Effector memory CD8-positive, alpha-beta T cell (primary cell): ENCODE results near the gene MTHFD2L.
"Not testable (repeated sequence)": the region's sequence is repeated elsewhere in the genome, so short reads cannot be mapped to it uniquely, and the experiment has no call there.

Source experiments
- ATAC-seq: fragments of 150-1000 bp; cut with Tn5 transposase; replicated peaks from 2 replicates; pipeline ENCODE4 v1.10.0; 2021; ENCODE audit warnings: mild to moderate bottlenecking, moderate library complexity
- DNase-seq, 3 experiments: peaks; one replicate each; pipeline ENCODE4 v3.0.0; 2021
- H3K27ac Mint-ChIP-seq, 2 donors: one replicate each; pipeline ENCODE4 v1.8.0; 2022; ENCODE audit warnings: mild to moderate bottlenecking in 2 of 2, mixed read lengths in 2 of 2, moderate library complexity in 2 of 2
- H3K27me3 Mint-ChIP-seq, 2 donors: one replicate each; pipeline ENCODE4 v1.8.0; 2022; ENCODE audit warnings: mixed read lengths in 2 of 2
- H3K36me3 Mint-ChIP-seq: one replicate; pipeline ENCODE4 v1.8.0; 2022; ENCODE audit warnings: mild to moderate bottlenecking, moderate library complexity, mixed read lengths; ENCODE audit not compliant: insufficient read depth
- H3K4me1 Mint-ChIP-seq, 2 donors: one replicate each; pipeline ENCODE4 v1.8.0; 2022; ENCODE audit warnings: low read depth in 2 of 2, mixed read lengths in 2 of 2
- H3K4me3 Mint-ChIP-seq, 2 donors: one replicate each; pipeline ENCODE4 v1.8.0; 2022; ENCODE audit warnings: mild to moderate bottlenecking in 2 of 2, mixed read lengths in 2 of 2, moderate library complexity in 2 of 2
- H3K9me3 Mint-ChIP-seq, 2 donors: one replicate each; pipeline ENCODE4 v1.8.0; 2022; ENCODE audit warnings: mixed read lengths in 2 of 2

Gene MTHFD2L

DNA sequence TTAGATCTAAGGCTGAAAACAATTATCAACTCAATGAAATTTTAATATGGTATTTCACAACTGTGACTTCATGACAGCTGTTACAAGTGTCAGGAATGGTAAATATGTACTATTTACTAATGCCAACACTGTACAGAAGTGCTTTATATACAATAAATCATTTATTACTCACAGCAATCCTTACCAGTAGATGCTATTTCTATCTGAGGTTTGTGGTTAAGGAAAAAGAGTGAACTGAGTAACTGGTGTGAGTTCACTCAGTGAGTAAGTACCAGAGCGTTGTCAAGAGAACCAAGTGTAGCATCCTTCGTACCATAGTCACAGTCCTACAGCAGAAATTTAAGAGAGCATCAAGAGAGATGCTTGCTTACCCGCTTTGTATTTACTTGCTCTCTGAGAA is 23.3 kb downstream of the MTHFD2L start:
- Mint-ChIP-seq H3K36me3 (no peaks in the 10 kb centered on the region), H3K4me1 (no peaks in the 10 kb centered on the region), H3K9me3 (no peaks in the 10 kb centered on the region), H3K27me3 (no peaks in the 10 kb centered on the region), H3K27ac (no peak overlapping the region), H3K4me3 (no peak overlapping the region)
- no peak for DNase-seq
- ATAC-seq = no peak

DNA sequence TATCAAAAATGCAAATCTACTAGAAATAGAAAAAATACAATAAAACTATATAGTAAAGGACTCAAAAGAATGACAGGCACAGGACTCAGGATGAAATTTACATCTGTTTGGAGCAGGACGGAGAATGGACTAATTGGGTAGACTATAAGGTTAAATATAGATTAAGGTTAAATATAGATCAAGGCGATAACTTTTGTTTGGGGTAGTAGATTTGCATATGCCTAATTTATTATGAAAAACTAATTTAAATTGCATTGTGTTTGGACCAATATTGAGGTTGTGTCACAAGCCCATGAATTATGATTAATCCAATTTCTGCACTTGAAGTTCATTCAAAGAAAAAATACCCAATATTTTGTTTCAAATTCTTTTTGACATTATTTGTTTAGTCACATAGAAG is 31.0 kb downstream of the MTHFD2L start:
- Mint-ChIP-seq H3K4me1 (no peaks in the 10 kb centered on the region), H3K27me3 (no peaks in the 10 kb centered on the region), H3K4me3 (no peak overlapping the region), H3K9me3 (no peaks in the 10 kb centered on the region), H3K27ac (no peak overlapping the region), H3K36me3 (no peaks in the 10 kb centered on the region)
- ATAC-seq (no peak), DNase-seq (no peak)

DNA sequence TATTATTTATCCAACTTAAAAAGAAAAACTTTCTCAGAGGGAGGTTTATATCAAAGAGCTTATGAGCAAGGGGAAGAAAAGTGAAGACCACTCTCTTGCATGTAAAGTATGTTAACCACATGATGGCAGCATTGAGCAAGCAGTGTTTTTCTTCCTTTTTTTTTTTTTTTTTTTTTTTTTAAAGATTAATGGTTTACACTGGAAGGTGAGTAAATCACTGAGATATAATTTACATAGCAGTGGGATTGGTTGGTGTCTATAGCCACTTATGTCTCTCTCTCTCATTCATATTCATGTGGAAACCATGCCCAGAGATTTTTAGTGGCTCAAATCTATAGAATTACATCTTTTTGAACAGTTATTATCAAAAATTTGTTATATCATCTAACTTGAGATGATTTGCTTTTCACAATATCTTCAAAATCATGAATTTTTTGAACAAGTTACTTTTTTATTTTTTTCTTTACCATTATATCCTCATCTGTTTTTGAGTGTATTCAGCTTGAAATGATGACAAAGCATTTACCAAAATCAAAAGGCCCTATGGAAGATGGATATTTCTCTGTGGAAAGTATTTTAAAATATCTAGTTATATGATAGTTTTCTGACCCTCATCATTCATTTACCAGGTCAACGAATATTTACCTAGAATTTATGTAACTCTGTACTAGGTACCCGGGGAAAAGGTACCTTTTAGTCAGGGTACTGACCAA is 31.6 kb downstream of the MTHFD2L start:
- ATAC-seq = peak; percentile 41
- H3K4me3 Mint-ChIP-seq = no peak overlapping the region
- no peaks in the 10 kb centered on the region for H3K27me3 Mint-ChIP-seq
- H3K36me3 Mint-ChIP-seq = no peaks in the 10 kb centered on the region
- no peaks in the 10 kb centered on the region for H3K9me3 Mint-ChIP-seq
- no peak overlapping the region for H3K27ac Mint-ChIP-seq
- H3K4me1 Mint-ChIP-seq = no peaks in the 10 kb centered on the region
- DNase-seq = no peak

DNA sequence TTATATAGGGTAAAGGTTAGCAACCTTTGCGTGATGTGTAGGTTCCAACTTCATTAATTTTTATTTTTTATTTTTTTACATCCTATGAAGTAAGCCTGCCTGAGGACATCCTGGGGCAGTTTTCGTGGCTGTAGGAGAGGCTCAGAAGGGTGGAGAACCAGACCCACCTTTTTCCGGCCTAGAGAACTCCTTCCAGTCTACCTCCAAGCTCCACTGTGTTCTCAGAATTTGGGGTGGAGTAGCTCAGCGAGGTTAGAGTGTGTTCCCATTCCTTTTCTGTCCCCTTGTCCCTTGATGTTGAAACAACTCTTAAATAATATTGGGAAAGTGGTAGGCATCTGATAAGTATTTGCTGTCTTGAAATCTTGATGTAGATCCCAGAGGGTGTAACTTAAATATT is 32.4 kb downstream of the MTHFD2L start:
- DNase-seq (no peak), ATAC-seq (no peak)
- no peak overlapping the region for H3K27ac Mint-ChIP-seq
- no peaks in the 10 kb centered on the region for H3K36me3 Mint-ChIP-seq
- no peaks in the 10 kb centered on the region for H3K4me1 Mint-ChIP-seq
- no peak overlapping the region for H3K4me3 Mint-ChIP-seq
- no peaks in the 10 kb centered on the region for H3K27me3 Mint-ChIP-seq
- no peaks in the 10 kb centered on the region for H3K9me3 Mint-ChIP-seq

DNA sequence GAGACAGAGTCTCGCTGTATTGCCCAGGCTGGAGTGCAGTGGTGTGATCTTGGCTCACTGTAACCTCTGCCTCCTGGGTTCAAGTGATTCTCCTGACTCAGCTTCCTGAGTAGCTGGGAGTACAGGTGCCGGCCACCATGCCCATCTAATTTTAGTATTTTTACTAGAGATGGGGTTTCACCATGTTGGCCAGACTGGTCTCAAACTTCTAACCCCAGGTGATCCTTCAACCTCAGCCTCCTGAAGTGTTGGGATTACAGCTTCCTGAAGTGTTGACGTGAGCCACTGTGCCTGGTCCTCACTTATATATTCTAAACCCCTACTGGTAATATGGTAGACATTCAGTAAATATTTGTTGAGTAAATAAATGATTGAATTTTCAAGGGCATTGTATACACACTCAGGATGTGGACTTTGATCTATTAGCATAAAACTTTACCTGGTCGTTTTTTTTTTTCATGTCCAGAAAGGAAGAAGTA is 33.0 kb downstream of the MTHFD2L start:
- H3K27ac Mint-ChIP-seq = no peak overlapping the region
- no peaks in the 10 kb centered on the region for H3K36me3 Mint-ChIP-seq
- ATAC-seq (no peak), DNase-seq (no peak)
- no peaks in the 10 kb centered on the region for H3K27me3 Mint-ChIP-seq
- no peaks in the 10 kb centered on the region for H3K9me3 Mint-ChIP-seq
- H3K4me1 Mint-ChIP-seq = no peaks in the 10 kb centered on the region
- H3K4me3 Mint-ChIP-seq = no peak overlapping the region

DNA sequence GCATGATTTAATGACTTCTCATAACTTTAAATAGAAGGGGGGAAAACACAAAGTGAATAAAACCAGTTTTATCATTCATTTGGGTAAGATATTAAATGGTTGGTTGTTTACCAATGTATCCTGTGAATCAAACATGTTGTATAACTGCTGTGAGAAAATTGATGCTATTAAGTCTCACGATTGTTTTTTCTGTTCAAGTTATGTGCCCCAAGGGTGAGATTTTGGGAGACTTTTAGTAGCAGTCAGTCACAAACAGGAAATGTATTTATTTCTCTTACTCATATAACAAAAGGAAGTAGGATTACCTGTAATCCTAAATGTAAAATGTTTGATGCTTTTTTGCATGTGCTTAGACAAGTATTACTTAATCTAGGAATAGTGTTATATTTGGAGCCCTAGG is 39.2 kb downstream of the MTHFD2L start:
- DNase-seq = no peak
- no peak for ATAC-seq
- no peaks in the 10 kb centered on the region for H3K9me3 Mint-ChIP-seq

DNA sequence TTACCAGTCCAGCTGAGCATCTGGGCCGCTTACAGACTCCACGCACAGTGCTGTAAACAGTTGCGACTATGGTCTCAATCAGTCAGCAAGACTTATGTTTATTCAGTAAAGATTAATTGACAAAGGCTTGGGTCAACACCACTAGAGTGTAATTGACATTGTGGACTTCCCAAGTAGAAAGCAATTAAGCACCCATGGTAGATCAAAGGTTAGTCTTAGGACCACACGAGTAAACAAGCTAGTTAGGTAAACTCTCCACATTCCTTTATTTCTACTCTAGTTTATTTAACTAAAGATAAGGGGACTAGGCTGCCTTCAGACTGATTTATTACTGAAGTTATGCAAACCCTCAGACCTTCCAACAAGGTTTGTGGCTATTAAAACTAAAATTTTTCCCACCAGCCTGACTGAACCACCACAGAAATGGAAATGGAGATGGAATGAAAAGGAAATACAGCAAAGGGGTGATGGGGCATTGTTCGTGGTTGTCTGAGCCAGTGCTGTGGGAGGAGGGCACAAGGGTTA is 44.2 kb downstream of the MTHFD2L start:
- no peak overlapping the region for H3K4me3 Mint-ChIP-seq

More for the DNA sequence above, 39.2 kb downstream of the MTHFD2L start:
- Mint-ChIP-seq H3K27ac (no peak overlapping the region), H3K36me3 (no peaks in the 10 kb centered on the region), H3K4me3 (no peak overlapping the region), H3K27me3 (no peaks in the 10 kb centered on the region), H3K4me1 (no peaks in the 10 kb centered on the region)

DNA sequence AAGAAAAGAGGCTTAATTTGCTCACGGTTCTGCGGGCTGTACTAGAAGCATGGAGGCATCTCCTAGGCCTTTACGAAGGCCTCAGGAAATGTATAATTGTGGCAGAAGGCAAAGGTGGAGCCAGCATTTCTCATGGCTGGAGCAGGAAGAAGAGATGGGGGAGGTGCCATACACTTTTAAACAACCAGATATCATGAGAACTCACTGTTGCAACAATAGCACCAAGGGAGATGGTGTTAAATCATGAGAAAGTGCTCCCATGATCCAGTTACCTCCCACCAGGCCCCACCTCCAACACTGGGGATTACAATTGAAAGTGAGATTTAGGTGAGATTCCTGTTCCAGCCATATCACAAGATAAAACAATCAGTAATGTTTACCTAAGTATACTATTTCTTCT is 45.5 kb downstream of the MTHFD2L start:
- no peak overlapping the region for H3K27ac Mint-ChIP-seq
- H3K27me3 Mint-ChIP-seq = no peaks in the 10 kb centered on the region
- ATAC-seq (no peak), DNase-seq (no peak)
- H3K4me3 Mint-ChIP-seq = no peak overlapping the region
- H3K9me3 Mint-ChIP-seq = no peaks in the 10 kb centered on the region
- no peaks in the 10 kb centered on the region for H3K4me1 Mint-ChIP-seq
- H3K36me3 Mint-ChIP-seq = peaks cover 4% of the 10 kb centered on the region

More for the DNA sequence above, 44.2 kb downstream of the MTHFD2L start:
- DNase-seq = no peak
- H3K36me3 Mint-ChIP-seq = peaks cover 4% of the 10 kb centered on the region
- no peaks in the 10 kb centered on the region for H3K27me3 Mint-ChIP-seq
- no peak overlapping the region for H3K27ac Mint-ChIP-seq
- H3K9me3 Mint-ChIP-seq = no peaks in the 10 kb centered on the region
- no peak for ATAC-seq
- H3K4me1 Mint-ChIP-seq = no peaks in the 10 kb centered on the region

DNA sequence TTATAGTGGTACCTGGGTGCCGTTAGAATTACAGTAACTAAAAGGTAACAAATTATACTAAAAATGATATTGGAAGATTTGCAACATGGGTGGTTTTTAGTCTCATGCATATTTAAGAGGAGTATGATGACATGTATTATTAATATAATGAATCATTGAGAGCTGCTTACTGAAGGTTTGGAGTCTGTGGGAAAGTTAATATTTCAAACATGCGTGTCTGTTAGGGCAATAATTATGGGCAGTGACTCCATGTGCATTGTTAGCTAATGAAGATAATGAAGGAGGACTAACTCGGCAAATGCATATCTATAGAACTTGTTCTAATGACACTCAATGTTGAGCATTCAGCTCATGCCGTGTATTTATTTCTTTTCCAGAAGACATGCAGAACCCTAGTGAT is 47.1 kb downstream of the MTHFD2L start:
- no peak for DNase-seq

DNA sequence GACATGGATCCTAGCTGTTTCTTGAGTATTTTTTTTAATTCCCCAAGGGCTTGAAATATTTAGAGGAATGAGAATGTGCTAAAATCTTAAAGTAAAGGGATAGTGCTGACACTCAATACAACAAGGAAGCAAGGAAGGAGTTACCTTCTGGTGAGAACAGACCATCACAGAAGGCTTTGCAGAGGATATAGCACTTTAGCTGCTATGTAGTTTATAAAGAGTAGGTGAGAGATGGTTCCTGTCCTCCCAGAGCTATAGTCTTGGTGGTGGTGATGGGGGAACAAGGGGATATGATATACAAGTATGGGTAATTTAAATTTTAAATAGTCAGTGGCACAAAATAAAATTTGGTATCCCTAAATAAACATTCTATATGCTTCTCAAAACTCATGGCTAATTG is 47.6 kb downstream of the MTHFD2L start:
- Mint-ChIP-seq H3K4me3 (no peak overlapping the region), H3K36me3 (peaks cover 4% of the 10 kb centered on the region), H3K9me3 (no peaks in the 10 kb centered on the region), H3K4me1 (no peaks in the 10 kb centered on the region), H3K27ac (peak overlapping the region in 1 of 2 donors; percentile 77), H3K27me3 (no peaks in the 10 kb centered on the region)
- DNase-seq = no peak
- ATAC-seq = no peak

More for the DNA sequence above, 47.1 kb downstream of the MTHFD2L start:
- no peaks in the 10 kb centered on the region for H3K27me3 Mint-ChIP-seq
- ATAC-seq = no peak
- H3K27ac Mint-ChIP-seq = no peak overlapping the region
- peaks cover 4% of the 10 kb centered on the region for H3K36me3 Mint-ChIP-seq
- no peaks in the 10 kb centered on the region for H3K9me3 Mint-ChIP-seq
- H3K4me3 Mint-ChIP-seq = no peak overlapping the region
- no peaks in the 10 kb centered on the region for H3K4me1 Mint-ChIP-seq

DNA sequence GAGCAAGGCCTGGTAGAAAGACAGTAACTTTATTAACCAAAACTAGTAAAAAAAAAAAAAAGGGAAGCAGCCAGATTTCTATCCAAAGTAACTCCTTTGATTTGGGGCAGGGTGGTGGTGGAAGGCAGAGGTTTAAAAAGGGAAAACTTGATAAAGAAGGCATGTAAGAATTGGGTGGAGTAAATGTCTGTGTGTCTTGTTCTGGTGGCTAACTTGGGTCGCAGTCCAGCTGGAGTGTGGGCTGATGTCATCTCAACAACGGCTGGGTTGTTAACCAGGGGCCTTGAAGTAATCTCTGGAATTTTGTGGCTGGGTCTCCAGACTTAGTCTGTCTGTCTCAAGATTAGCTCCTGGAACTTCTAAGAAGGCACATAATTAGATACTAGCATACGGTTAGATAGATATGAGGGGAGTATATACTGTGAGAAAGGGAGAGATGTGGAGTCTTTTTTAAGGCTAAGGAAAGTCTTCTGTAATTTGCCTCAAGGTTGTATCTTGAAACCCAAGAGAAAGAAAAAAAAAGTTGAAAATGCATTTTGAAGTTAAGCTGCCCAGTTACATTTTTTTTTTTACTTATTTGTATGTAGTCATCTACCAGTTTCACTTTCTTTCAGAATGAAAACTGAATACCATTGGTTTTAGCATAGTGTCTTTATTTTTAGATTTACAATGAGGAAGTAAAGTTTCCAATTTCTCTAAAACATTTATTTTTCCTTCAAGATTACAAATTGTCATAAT is 48.3 kb downstream of the MTHFD2L start:
- Mint-ChIP-seq H3K27ac (peak overlapping the region in 1 of 2 donors; percentile 77), H3K36me3 (peaks cover 4% of the 10 kb centered on the region), H3K9me3 (no peaks in the 10 kb centered on the region), H3K4me1 (no peaks in the 10 kb centered on the region), H3K27me3 (no peaks in the 10 kb centered on the region), H3K4me3 (no peak overlapping the region)
- ATAC-seq (no peak), DNase-seq (no peak)

DNA sequence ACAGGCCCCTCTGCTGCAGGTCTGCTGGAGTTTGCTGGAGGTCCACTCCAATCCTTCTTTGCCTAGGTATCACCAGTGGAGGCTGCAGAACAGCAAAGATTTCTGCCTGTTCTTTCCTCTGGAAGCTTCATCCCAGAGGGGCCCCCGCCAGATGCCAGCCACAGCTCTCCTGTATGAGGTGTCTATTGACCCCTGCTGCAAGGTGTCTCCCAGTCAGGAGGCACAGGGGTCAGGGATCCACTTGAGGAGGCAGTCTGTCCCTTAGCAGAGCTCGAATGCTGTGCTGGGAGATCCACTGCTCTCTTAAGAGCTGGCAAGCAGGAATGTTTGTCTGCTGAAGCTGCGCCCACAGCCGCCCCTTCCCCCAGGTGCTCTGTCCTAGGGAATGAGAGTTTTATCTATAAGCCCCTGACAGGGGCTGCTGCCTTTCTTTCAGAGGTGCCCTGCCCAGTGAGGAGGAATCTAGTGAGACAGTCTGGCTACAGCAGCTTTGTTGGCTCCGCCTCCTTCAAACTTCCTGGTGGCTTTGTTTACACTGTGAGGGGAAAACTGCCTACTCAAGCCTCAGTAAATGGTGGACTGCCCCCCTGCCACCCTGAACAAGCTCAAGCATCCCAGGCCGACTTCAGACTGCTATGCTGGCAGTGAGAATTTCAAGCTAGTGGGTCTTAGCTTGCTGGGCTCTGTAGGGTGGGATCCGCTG is 56.7 kb downstream of the MTHFD2L start:
- H3K9me3 Mint-ChIP-seq, H3K4me1 Mint-ChIP-seq, ATAC-seq, H3K4me3 Mint-ChIP-seq, H3K36me3 Mint-ChIP-seq, DNase-seq, H3K27me3 Mint-ChIP-seq, H3K27ac Mint-ChIP-seq: not testable (repeated sequence)

DNA sequence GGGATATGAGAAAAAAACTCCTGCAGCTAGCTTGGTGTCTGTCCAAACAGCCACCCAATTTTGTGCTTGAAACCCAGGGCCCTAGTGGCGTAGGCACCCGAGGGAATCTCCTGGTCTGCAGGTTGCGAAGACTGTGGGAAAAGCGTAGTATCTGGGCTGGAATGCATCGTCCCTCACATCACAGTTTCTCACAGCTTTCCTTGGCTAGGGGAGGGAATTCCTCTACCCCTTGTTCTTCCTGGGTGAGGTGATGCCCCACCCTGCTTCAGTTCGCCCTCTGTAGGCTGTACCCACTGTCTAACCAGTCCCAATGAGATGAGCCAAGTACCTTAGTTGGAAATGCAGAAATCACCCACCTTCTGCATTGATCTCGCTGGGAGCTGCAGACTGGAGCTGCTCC is 57.3 kb downstream of the MTHFD2L start:
- H3K27me3 Mint-ChIP-seq, H3K27ac Mint-ChIP-seq, H3K4me1 Mint-ChIP-seq, H3K9me3 Mint-ChIP-seq, DNase-seq, ATAC-seq, H3K4me3 Mint-ChIP-seq, H3K36me3 Mint-ChIP-seq: not testable (repeated sequence)
